HPDE6-E6E7 (cell line): ENCODE data around the gene YIPF1.

Source experiments
- DNase-seq: peaks from one replicate; pipeline ENCODE4 v3.0.0; 2011; ENCODE audit warnings: missing footprints; ENCODE audit errors: extremely low spot score

Gene YIPF1

GRCh38 chr1:53889304-53890298 lies at the start of gene YIPF1:
Gene YIPF1 (minus strand): TSS chr1:53889797. CDS start chr1:53888937, 860 bp downstream.
- peak; percentile 93 for DNase-seq

GRCh38 chr1:53938136-53938830 lies 48.7 kb upstream of the YIPF1 start:
- no peak for DNase-seq

- no peak for DNase-seq
These were observed 46.8 kb upstream of the YIPF1 start for GRCh38 chr1:53936430-53936829.

- DNase-seq, result no peak
These were observed 44.7 kb upstream of the YIPF1 start for GRCh38 chr1:53934170-53934765.

- DNase-seq, result no peak
These were observed 41.9 kb upstream of the YIPF1 start for GRCh38 chr1:53931523-53931922.

GRCh38 chr1:53930932-53931331 lies 41.3 kb upstream of the YIPF1 start:
- no peak for DNase-seq

- DNase-seq, result no peak
These were observed 39.8 kb upstream of the YIPF1 start for GRCh38 chr1:53929246-53929960.

- DNase-seq, result no peak
These were observed 37.8 kb upstream of the YIPF1 start for GRCh38 chr1:53927376-53927881.

- DNase-seq, result no peak
These were observed 30.1 kb upstream of the YIPF1 start for GRCh38 chr1:53919675-53920066.

- no peak for DNase-seq
These were observed 28.7 kb upstream of the YIPF1 start for GRCh38 chr1:53918343-53918742.

GRCh38 chr1:53913352-53914033 lies 23.9 kb upstream of the YIPF1 start:
- no peak for DNase-seq

GRCh38 chr1:53911442-53911841 lies 21.8 kb upstream of the YIPF1 start:
- no peak for DNase-seq

GRCh38 chr1:53909946-53910345 lies 20.3 kb upstream of the YIPF1 start:
- no peak for DNase-seq

- DNase-seq, result no peak
These were observed 16.5 kb upstream of the YIPF1 start for GRCh38 chr1:53906121-53906520.

- DNase-seq, result no peak
These were observed 15.9 kb upstream of the YIPF1 start for GRCh38 chr1:53905509-53905908.

GRCh38 chr1:53902235-53903138 lies 12.9 kb upstream of the YIPF1 start:
- no peak for DNase-seq

GRCh38 chr1:53899708-53900107 lies 10.1 kb upstream of the YIPF1 start:
- no peak for DNase-seq

- no peak for DNase-seq
These were observed 9.6 kb upstream of the YIPF1 start for GRCh38 chr1:53899206-53899628.

GRCh38 chr1:53896635-53897229 lies 7.1 kb upstream of the YIPF1 start:
- no peak for DNase-seq
